KBM-7 (cell line): Measurements from ENCODE around the gene SLC17A9.

Source experiments
- DNase-seq: peaks from one replicate; pipeline ENCODE4 v3.0.0-alpha.2; 2015
- in situ Hi-C: fragments of 300-500 bp; cut with MboI; formaldehyde crosslinking; loops from 2 replicates; pipeline ENCODE4 v1.14.3; 2020; ENCODE audit warnings: low sequenced_read_pairs, low pct_unique_long_range_greater_than_20kb, mixed read lengths

SLC17A9 gene

GRCh38 chr20:62963614-62964397 is 11.3 kb downstream of the SLC17A9 start:
- in situ Hi-C loops = no loop called here
- DNase-seq = no peak

GRCh38 chr20:62964700-62965099 is 12.2 kb downstream of the SLC17A9 start:
- in situ Hi-C loops = no loop called here
- no peak for DNase-seq

- in situ Hi-C loops = no loop called here
- no peak for DNase-seq
These were observed 12.9 kb downstream of the SLC17A9 start for GRCh38 chr20:62965363-62965771.

GRCh38 chr20:62966212-62967148 is 14.0 kb downstream of the SLC17A9 start:
- no peak for DNase-seq
- in situ Hi-C loops = no loop called here

- no peak for DNase-seq
- in situ Hi-C loops = no loop called here
These were observed 14.6 kb downstream of the SLC17A9 start for GRCh38 chr20:62967149-62967501.

- in situ Hi-C loops = no loop called here
These were observed 15.3 kb downstream of the SLC17A9 start for GRCh38 chr20:62967628-62968351.

GRCh38 chr20:62968378-62969178 is 16.1 kb downstream of the SLC17A9 start:
- no peak for DNase-seq
- in situ Hi-C loops = no loop called here

More at GRCh38 chr20:62967628-62968351, 15.3 kb downstream of the SLC17A9 start:
- no peak for DNase-seq

- in situ Hi-C loops = no loop called here
- DNase-seq = no peak
These were observed 16.8 kb downstream of the SLC17A9 start for GRCh38 chr20:62969179-62969760.

- in situ Hi-C loops = no loop called here
- no peak for DNase-seq
These were observed 17.4 kb downstream of the SLC17A9 start for GRCh38 chr20:62969939-62970306.

GRCh38 chr20:62970307-62971210 is 18.1 kb downstream of the SLC17A9 start:
- no peak for DNase-seq
- in situ Hi-C loops = no loop called here

GRCh38 chr20:62971211-62971949 is 18.9 kb downstream of the SLC17A9 start:
- no peak for DNase-seq
- in situ Hi-C loops = no loop called here

GRCh38 chr20:62971950-62972844 is 19.7 kb downstream of the SLC17A9 start:
- in situ Hi-C loops = no loop called here

GRCh38 chr20:62972845-62973745 is 20.6 kb downstream of the SLC17A9 start:
- DNase-seq = no peak
- in situ Hi-C loops = no loop called here

More at GRCh38 chr20:62971950-62972844, 19.7 kb downstream of the SLC17A9 start:
- peak; percentile 84 for DNase-seq

- in situ Hi-C loops = no loop called here
- DNase-seq = no peak
These were observed 22.8 kb downstream of the SLC17A9 start for GRCh38 chr20:62975251-62975760.
